Cardiac muscle cell (in vitro differentiated cells and primary cell): ENCODE data around the gene PBX1. TPM values are rescaled to one million over a fixed set of nuclear protein-coding genes. Genes with fewer than 3 reads are reported as not detected.
A peak's percentile ranks its signal among the peaks of the same experiment; 100 is the strongest.

Experiments used
- DNase-seq, 2 donors: peaks; one replicate each; pipeline versions ENCODE4 v3.0.0 to v3.0.0-alpha.2; 2010 to 2017; ENCODE audit warnings: low read depth in 1 of 2, low spot score in 1 of 2
- H3K27ac ChIP-seq: fragments of 200-600 bp; sonication (generic); 2 replicates; pipeline ENCODE4 v1.5.1; 2016
- H3K27me3 ChIP-seq: fragments of 200-600 bp; sonication (generic); 2 replicates; pipeline ENCODE4 v1.6.0; 2016; ENCODE audit warnings: control low read depth
- H3K36me3 ChIP-seq: fragments of 200-600 bp; sonication (generic); 2 replicates; pipeline ENCODE4 v1.5.1; 2016; ENCODE audit warnings: control low read depth
- H3K4me1 ChIP-seq: fragments of 200-600 bp; sonication (generic); 2 replicates; pipeline ENCODE4 v1.8.1; 2017; ENCODE audit warnings: low read depth, mild to moderate bottlenecking, mixed run types
- H3K4me3 ChIP-seq: fragments of 200-600 bp; sonication (generic); 2 replicates; pipeline ENCODE4 v1.5.1; 2016; ENCODE audit warnings: mild to moderate bottlenecking
- H3K9me3 ChIP-seq: fragments of 200-600 bp; sonication (generic); 2 replicates; pipeline ENCODE4 v1.5.1; 2017; ENCODE audit warnings: low read depth, mild to moderate bottlenecking, control low read depth
- CTCF ChIP-seq: IDR thresholded peaks from 2 replicates; pipeline ENCODE4 v1.5.1; 2012; ENCODE audit warnings: low read depth, mild to moderate bottlenecking, low read length
- polyA plus RNA-seq: library from polyadenylated mRNA; unstranded; fragments of >200 nt; fragmentation: Nextera tagmentation; extraction: Ambion mirVana; gene quantifications from 2 replicates; pipeline ENCODE4 v1.2.1, GENCODE V29; 2016
- total RNA-seq: library from RNA; depleted of rRNA; stranded (reverse); fragments of >200 nt; gene quantifications from 2 replicates; pipeline ENCODE4 v1.2.3, GENCODE V29; 2016

Gene PBX1
- total and polyA plus RNA-seq, 2 experiments from 2014 or later, result 43.5 to 182 TPM

GRCh38 chr1:164694505-164694904, 135.5 kb downstream of the PBX1 start:
- no peaks in the 10 kb centered on the region for H3K27me3 ChIP-seq
- H3K27ac ChIP-seq, result no peak overlapping the region
- peaks cover 16% of the 10 kb centered on the region for H3K4me1 ChIP-seq
- no peaks in the 10 kb centered on the region for H3K36me3 ChIP-seq
- no peak overlapping the region for H3K4me3 ChIP-seq
- DNase-seq, result no peak
- no peaks in the 10 kb centered on the region for H3K9me3 ChIP-seq
- TF ChIP-seq CTCF, result no peak

- Histone ChIP-seq H3K9me3 (no peaks in the 10 kb centered on the region), H3K4me3 (no peak overlapping the region), H3K4me1 (peaks cover 9% of the 10 kb centered on the region), H3K36me3 (no peaks in the 10 kb centered on the region), H3K27me3 (no peaks in the 10 kb centered on the region), H3K27ac (no peak overlapping the region)
- TF ChIP-seq CTCF, result no peak
- no peak for DNase-seq
Measured at GRCh38 chr1:164695956-164696665, 137.1 kb downstream of the PBX1 start.

- Histone ChIP-seq H3K9me3 (no peaks in the 10 kb centered on the region), H3K27me3 (no peaks in the 10 kb centered on the region), H3K4me1 (peaks cover 28% of the 10 kb centered on the region), H3K4me3 (no peak overlapping the region), H3K27ac (peak overlapping the region; percentile 11), H3K36me3 (no peaks in the 10 kb centered on the region)
- DNase-seq, result no peak
- TF ChIP-seq CTCF, result no peak
Measured at GRCh38 chr1:164699815-164700491, 141.0 kb downstream of the PBX1 start.

GRCh38 chr1:164700683-164701082, 141.7 kb downstream of the PBX1 start:
- no peak for TF ChIP-seq CTCF
- Histone ChIP-seq H3K27me3 (no peaks in the 10 kb centered on the region), H3K9me3 (no peaks in the 10 kb centered on the region), H3K4me3 (no peak overlapping the region), H3K36me3 (no peaks in the 10 kb centered on the region), H3K4me1 (peaks cover 36% of the 10 kb centered on the region), H3K27ac (no peak overlapping the region)
- no peak for DNase-seq

- no peak overlapping the region for H3K4me3 ChIP-seq
- no peaks in the 10 kb centered on the region for H3K36me3 ChIP-seq
- DNase-seq, result no peak
- TF ChIP-seq CTCF, result no peak
- H3K9me3 ChIP-seq, result no peaks in the 10 kb centered on the region
- no peaks in the 10 kb centered on the region for H3K27me3 ChIP-seq
- H3K4me1 ChIP-seq, result peaks cover 42% of the 10 kb centered on the region
- H3K27ac ChIP-seq, result no peak overlapping the region
Measured at GRCh38 chr1:164701189-164701761, 142.3 kb downstream of the PBX1 start.
